Mesothelial cell of epicardium (in vitro differentiated cells): ENCODE data around the gene RAD51B. TPM values are rescaled to one million over a fixed set of nuclear protein-coding genes. Genes with fewer than 3 reads are reported as not detected.
A peak's percentile ranks its signal among the peaks of the same experiment; 100 is the strongest.
"Not testable (repeated sequence)": the region's sequence is repeated elsewhere in the genome, so short reads cannot be mapped to it uniquely, and the experiment has no call there.

Experiments used
- DNase-seq, 2 experiments: peaks; one replicate each; pipeline ENCODE4 v3.0.0; 2021; ENCODE audit warnings: low spot score in 2 of 2; ENCODE audit not compliant: unreplicated experiment in 2 of 2
- H3K27ac Mint-ChIP-seq: 2 replicates; pipeline ENCODE4 v1.8.0; 2021; ENCODE audit warnings: mixed read lengths
- H3K27me3 Mint-ChIP-seq: 2 replicates; pipeline ENCODE4 v1.8.0; 2021; ENCODE audit warnings: low read depth, mixed read lengths
- H3K36me3 Mint-ChIP-seq: 2 replicates; pipeline ENCODE4 v1.8.0; 2021; ENCODE audit warnings: mixed read lengths
- H3K4me1 Mint-ChIP-seq: 2 replicates; pipeline ENCODE4 v1.8.0; 2021; ENCODE audit warnings: mixed read lengths
- H3K4me3 Mint-ChIP-seq: 2 replicates; pipeline ENCODE4 v1.8.0; 2021; ENCODE audit warnings: mild to moderate bottlenecking, moderate library complexity, mixed read lengths
- H3K9me3 Mint-ChIP-seq: 2 replicates; pipeline ENCODE4 v1.8.0; 2021; ENCODE audit warnings: mixed read lengths
- CTCF ChIP-seq: fragments of 200-600 bp; sonication (generic); IDR thresholded peaks from one replicate; pipeline ENCODE4 v1.5.0; 2021; ENCODE audit warnings: antibody characterized with exemption; ENCODE audit not compliant: unreplicated experiment
- total RNA-seq: library from RNA; stranded (reverse); gene quantifications from 3 replicates; pipeline ENCODE4 v1.2.1, GENCODE V29; 2021

Gene RAD51B
- total RNA-seq, 1 donor from 2014 or later = 34.7 TPM

- Mint-ChIP-seq H3K9me3 (peaks cover 5% of the 10 kb centered on the region), H3K27me3 (no peaks in the 10 kb centered on the region), H3K4me3 (no peak overlapping the region), H3K36me3 (peaks cover 7% of the 10 kb centered on the region), H3K4me1 (peaks cover 58% of the 10 kb centered on the region), H3K27ac (peak overlapping the region; percentile 71)
- no peak for DNase-seq
- no peak for TF ChIP-seq CTCF
Measured at GRCh38 chr14:68181519-68182326, 362.1 kb downstream of the RAD51B start.

GRCh38 chr14:68182492-68182891 is 362.9 kb downstream of the RAD51B start:
- DNase-seq = no peak
- Mint-ChIP-seq H3K36me3 (peaks cover 10% of the 10 kb centered on the region), H3K27ac (peak overlapping the region; percentile 41), H3K9me3 (peaks cover 9% of the 10 kb centered on the region), H3K4me3 (no peak overlapping the region), H3K4me1 (peaks cover 50% of the 10 kb centered on the region), H3K27me3 (no peaks in the 10 kb centered on the region)
- no peak for TF ChIP-seq CTCF

- not testable (repeated sequence) for DNase-seq
Measured at GRCh38 chr14:68186500-68187276, 367.1 kb downstream of the RAD51B start.

GRCh38 chr14:68188174-68188573 is 368.6 kb downstream of the RAD51B start:
- Mint-ChIP-seq H3K4me3 (no peak overlapping the region), H3K4me1 (peaks cover 28% of the 10 kb centered on the region), H3K27me3 (no peaks in the 10 kb centered on the region), H3K36me3 (peaks cover 12% of the 10 kb centered on the region), H3K27ac (peak overlapping the region; percentile 75), H3K9me3 (peaks cover 9% of the 10 kb centered on the region)
- no peak for TF ChIP-seq CTCF
- DNase-seq = no peak

More at GRCh38 chr14:68186500-68187276, 367.1 kb downstream of the RAD51B start:
- H3K9me3 Mint-ChIP-seq, H3K4me3 Mint-ChIP-seq, H3K27me3 Mint-ChIP-seq, H3K27ac Mint-ChIP-seq: not testable (repeated sequence)
- Mint-ChIP-seq H3K36me3 (peaks cover 12% of the 10 kb centered on the region), H3K4me1 (peaks cover 23% of the 10 kb centered on the region)

- H3K9me3 Mint-ChIP-seq = peaks cover 9% of the 10 kb centered on the region
- no peak overlapping the region for H3K4me3 Mint-ChIP-seq
- no peaks in the 10 kb centered on the region for H3K27me3 Mint-ChIP-seq
- H3K27ac Mint-ChIP-seq = no peak overlapping the region
- DNase-seq = no peak
- H3K36me3 Mint-ChIP-seq = peaks cover 12% of the 10 kb centered on the region
- TF ChIP-seq CTCF = no peak
- peaks cover 44% of the 10 kb centered on the region for H3K4me1 Mint-ChIP-seq
Measured at GRCh38 chr14:68190032-68190431, 370.5 kb downstream of the RAD51B start.
